ENCODE measurements around the gene CLCN2. TPM values are rescaled to one million over a fixed set of nuclear protein-coding genes. Genes with fewer than 3 reads are reported as not detected.

CLCN2 gene
- total and polyA plus RNA-seq, 2 of the 4 experiments (the other 2 are of a cell fraction), result 2.9 to 5.8 TPM

DNA sequence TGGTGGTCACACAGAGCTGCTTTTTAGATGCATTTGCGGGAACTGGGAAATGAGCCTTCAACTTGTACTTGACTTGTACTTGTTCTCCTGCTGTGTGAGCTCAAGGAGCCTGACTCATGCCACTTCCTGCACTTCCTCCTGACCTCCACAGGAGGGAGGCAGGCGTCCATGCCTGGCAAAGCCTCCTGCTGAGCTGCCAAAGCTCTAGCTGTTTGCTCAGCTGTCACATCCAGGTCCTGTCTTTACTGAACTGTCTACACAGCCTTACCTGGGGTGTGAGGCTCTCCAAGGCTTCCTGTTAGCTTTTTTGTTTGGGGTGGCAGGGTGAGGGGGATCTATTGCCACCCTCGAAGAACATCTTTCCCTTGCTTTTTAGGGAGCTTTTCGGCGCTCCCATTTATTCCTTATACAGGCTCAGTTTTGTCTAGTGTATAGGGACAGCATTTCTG, 10.2 kb upstream of the CLCN2 start:
- H2BK120ac ChIP-seq (ENCODE audit: low read depth, low read length), result no peak overlapping the region
- H3K4me1 ChIP-seq (ENCODE audit: control insufficient read depth, insufficient read depth, low read length), result peaks cover 6% of the 10 kb centered on the region; the same call in 1 of the 2 replicates
- H4K91ac ChIP-seq (ENCODE audit: insufficient read depth, low read depth, low read length), result no peak overlapping the region
- no peak overlapping the region for H4K5ac ChIP-seq (ENCODE audit: low read depth, low read length)
- H2AK5ac ChIP-seq (ENCODE audit: low read depth, low read length), result no peak overlapping the region
- no peak overlapping the region for H3K14ac ChIP-seq (replicated peaks; ENCODE audit: low read depth, low read length)
- no peak overlapping the region for H2BK15ac ChIP-seq (ENCODE audit: low read depth, low read length)
- BruUV-seq (replicated peaks), result no TSS peak
- peaks cover 25% of the 10 kb centered on the region for H3K27me3 ChIP-seq (ENCODE audit: control insufficient read depth, insufficient read depth, low read length)
- peak overlapping the region; percentile 7 for H2AK9ac ChIP-seq (replicated peaks; ENCODE audit: low read depth, low read length, poor library complexity)
- no peak overlapping the region for H2BK20ac ChIP-seq (ENCODE audit: low read depth, low read length)
- DNase-seq (peak; percentile 89), ATAC-seq (ENCODE audit: low read depth) (peak; percentile 93)
- H3K36me3 ChIP-seq (ENCODE audit: control insufficient read depth, insufficient read depth, low read length), result peaks cover 11% of the 10 kb centered on the region
- H4K20me1 ChIP-seq (ENCODE audit: insufficient read depth, low read length), result peaks cover 11% of the 10 kb centered on the region; the same call in 1 of the 2 replicates
- intact Hi-C loops (cut with micrococcal nuclease) (loop anchor here (1.0 to 5.0 kb wide), 5 partner anchors 97 to 431 kb away; no protein-coding TSS in a partner anchor), dilution Hi-C loops (cut with HindIII; ENCODE audit: low sequenced_read_pairs, unreplicated experiment) (loop anchor here (25.0 kb wide), 1 partner anchor 166 kb away; no protein-coding TSS in a partner anchor), in situ Hi-C loops (cut with MboI; ENCODE audit: low sequenced_read_pairs) (loop anchor here (5.0 to 10.0 kb wide), 3 partner anchors 161 to 433 kb away; no protein-coding TSS in a partner anchor)
- H3K23ac ChIP-seq (ENCODE audit: low read depth, low read length), result no peak overlapping the region
- H3K9ac ChIP-seq (ENCODE audit: low read depth, low read length), result no peak overlapping the region
- H3K79me1 ChIP-seq (ENCODE audit: low read depth in 1 of 2, low read length in 2 of 2), result peaks cover 0 to 7% of the 10 kb centered on the region in 2 experiments; a peak in 1 of 4 replicates
- H3K4ac ChIP-seq (ENCODE audit: low read depth, low read length), result no peak overlapping the region
- CTCF ChIA-PET, result interaction anchor here (0.6 to 1.9 kb wide), 29 partner anchors 8 to 437 kb away, joined by 3 to 30 read pairs (median 4); partner anchors contain the start of gene CHRD
- no peak overlapping the region for H4K8ac ChIP-seq (ENCODE audit: low read depth in 2 of 2, low read length in 2 of 2)
- H2BK5ac ChIP-seq (ENCODE audit: low read depth, low read length, poor library complexity, severe bottlenecking), result no peak overlapping the region
- WGBS, 2 experiments (ENCODE audit: extremely low coverage in 2 of 2, insufficient read length in 1 of 2), result no CpG with 5 or more reads among the region's 5 CpGs
- no peak overlapping the region for H3K4me3 ChIP-seq (ENCODE audit: insufficient read depth, low read depth, low read length)
- H3K9me1 ChIP-seq (ENCODE audit: insufficient read depth, low read length), result no peaks in the 10 kb centered on the region
- TF ChIP-seq RAD21 (IDR thresholded peaks at IDR 0.05; ENCODE audit: low read length), result peak; percentile 100
- TF ChIP-seq, protein P1, sequence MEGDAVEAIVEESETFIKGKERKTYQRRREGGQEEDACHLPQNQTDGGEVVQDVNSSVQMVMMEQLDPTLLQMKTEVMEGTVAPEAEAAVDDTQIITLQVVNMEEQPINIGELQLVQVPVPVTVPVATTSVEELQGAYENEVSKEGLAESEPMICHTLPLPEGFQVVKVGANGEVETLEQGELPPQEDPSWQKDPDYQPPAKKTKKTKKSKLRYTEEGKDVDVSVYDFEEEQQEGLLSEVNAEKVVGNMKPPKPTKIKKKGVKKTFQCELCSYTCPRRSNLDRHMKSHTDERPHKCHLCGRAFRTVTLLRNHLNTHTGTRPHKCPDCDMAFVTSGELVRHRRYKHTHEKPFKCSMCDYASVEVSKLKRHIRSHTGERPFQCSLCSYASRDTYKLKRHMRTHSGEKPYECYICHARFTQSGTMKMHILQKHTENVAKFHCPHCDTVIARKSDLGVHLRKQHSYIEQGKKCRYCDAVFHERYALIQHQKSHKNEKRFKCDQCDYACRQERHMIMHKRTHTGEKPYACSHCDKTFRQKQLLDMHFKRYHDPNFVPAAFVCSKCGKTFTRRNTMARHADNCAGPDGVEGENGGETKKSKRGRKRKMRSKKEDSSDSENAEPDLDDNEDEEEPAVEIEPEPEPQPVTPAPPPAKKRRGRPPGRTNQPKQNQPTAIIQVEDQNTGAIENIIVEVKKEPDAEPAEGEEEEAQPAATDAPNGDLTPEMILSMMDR (conservative IDR thresholded peaks at IDR 0.05; ENCODE audit: low read depth, low read length), result peak; percentile 99
- no peak for TF ChIP-seq FOS (IDR thresholded peaks at IDR 0.05; ENCODE audit: low read depth, low read length)
- peak; percentile 98 for TF ChIP-seq SMC3 (IDR thresholded peaks at IDR 0.05; ENCODE audit: low read depth, low read length)
- no peaks in the 10 kb centered on the region for H3K9me3 ChIP-seq (ENCODE audit: control insufficient read depth, insufficient read depth, low read length)
- H3K27ac ChIP-seq (ENCODE audit: insufficient read depth, low read length), result no peak overlapping the region
- H3K56ac ChIP-seq (ENCODE audit: extremely low read depth, insufficient read depth, low read length), result no peak overlapping the region
- POLR2A ChIA-PET (ENCODE audit: unreplicated experiment), result no interaction called here
- peak overlapping the region; percentile 66 for H2AFZ ChIP-seq (replicated peaks; ENCODE audit: low read length, poor library complexity)
- H3K18ac ChIP-seq (ENCODE audit: low read depth, low read length), result no peak overlapping the region
- H3K4me2 ChIP-seq (ENCODE audit: low read depth, low read length), result no peak overlapping the region

Measured in IMR-90 (cell line).